HL-60/S4 treated with phorbol 12-myristate 13-acetate at 8.2 ng/mL for 4 days and 3 days (cell line): Measurements from ENCODE around the gene MITD1.
"Not testable (repeated sequence)": the region's sequence is repeated elsewhere in the genome, so short reads cannot be mapped to it uniquely, and the experiment has no call there.

Experiments used
- in situ Hi-C: fragments of 300-500 bp; cut with MboI; formaldehyde crosslinking; loops from 2 replicates; pipeline ENCODE4 v1.15.0; 2022; ENCODE audit warnings: low sequenced_read_pairs

Gene MITD1

DNA sequence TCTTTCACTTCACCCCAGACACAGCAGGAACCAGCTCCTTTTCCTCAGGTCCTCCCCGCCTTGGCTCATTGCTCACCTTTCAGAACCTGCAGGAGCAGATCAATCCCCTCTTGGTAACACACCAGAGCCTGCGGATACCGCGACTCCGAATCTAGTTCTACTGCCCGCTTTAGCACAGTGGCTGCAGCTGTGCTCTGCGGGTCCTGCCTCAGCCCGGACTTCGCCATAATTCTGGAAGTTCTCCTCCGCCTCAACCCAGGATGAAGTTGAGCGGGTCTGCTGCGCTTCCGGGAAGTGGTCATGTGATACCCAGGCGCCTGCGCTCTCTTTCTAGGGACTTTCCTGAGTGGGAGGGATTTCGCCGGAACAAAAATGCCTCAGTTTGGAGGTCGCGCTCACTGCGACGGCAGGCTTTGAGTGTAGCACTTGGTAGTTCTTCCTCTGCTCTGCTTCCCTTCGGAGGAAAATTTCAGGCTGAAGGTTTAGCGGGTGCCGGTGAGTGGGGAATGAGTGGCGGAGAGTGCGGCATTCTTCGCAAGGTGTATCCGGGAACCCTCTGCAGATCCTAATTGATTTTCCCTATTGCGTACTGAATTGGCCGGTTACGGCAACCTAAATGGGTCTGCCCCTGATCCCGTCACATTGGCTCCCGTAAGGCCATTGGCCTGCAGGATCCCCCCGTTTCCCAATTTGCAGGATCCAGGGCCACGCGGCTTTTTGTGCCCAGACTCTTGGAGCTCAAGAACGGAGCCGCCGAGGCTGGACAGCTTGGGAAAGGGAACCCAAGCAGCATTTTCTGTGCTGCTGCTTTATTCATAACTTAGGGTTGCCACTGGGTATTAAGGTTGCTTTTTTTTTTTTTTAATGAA, at the start of gene MITD1, which contains the start of gene MRPL30:
Gene MITD1, minus strand, starts transcription at position 304 of the 869 bp plus-strand sequence. Its CDS starts 77 bp downstream, at position 227.
Gene MRPL30, plus strand, starts transcription at position 430 of the 869 bp plus-strand sequence. CDS start 5,020 bp downstream, outside the sequence.
- in situ Hi-C loops: no loop called here

DNA sequence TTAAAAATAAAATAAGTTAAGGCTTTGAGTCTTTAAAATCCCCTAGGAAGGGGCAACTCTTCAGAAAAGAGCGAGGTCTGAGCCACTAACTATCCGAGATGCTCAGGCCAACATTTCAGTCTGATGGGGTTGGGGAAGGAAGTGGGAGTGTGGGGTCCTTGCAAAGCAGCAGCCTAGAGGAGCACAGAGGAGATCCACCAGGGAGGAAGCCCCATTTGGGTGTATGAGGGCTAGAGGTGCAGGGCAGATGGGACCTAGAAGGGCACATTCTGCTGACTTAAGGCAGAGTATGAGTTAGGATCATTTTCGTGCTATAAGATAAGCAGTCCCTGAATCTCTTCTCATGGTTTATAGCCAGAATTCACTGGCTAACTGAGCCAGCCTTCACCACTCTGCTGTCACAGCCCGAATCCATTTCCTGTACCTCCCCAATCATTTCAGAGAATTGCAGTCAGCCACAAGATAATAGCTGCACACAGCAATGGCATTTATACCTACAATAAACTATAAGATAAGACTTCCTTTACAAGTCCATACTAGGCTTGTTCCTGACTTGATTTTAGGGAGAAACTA, 37.2 kb upstream of the MITD1 start:
- in situ Hi-C loops: no loop called here

DNA sequence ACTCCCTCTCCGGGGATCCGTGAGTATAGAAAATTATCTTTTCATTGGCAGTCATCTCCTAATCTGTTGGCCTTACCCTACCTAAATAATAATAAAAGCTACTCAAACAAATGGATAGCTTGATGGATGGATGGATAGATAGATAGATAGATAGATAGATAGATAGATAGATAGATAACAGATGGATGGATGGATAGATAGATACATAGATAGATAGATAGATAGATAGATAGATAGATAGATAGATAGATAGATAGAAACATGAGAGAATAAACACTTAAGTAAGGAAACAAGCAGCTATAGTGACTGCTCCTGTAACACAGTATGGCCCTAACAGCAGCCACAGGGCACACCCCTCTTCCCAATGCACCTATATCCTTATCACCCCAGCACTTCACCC, 35.2 kb upstream of the MITD1 start:
- in situ Hi-C loops: no loop called here

DNA sequence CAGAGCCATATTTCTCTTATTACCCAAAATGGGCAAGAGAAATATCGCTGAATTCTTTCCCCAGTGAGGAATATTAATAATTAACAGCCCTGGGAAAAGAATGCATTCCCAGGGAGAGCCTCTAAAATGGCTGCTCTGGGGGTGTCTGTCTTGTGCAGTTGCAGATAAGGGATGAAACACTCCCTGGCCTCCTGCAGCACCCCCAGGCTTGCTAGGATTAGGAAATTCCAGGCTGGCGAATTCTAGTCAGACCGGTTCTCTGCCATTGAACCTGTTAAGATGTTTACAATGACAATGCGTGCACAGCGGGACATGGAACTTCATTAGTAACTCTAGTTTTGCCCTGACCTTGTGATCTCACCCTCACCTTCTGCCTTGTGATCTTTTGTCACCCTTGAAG, 24.6 kb upstream of the MITD1 start:
- in situ Hi-C loops: no loop called here

DNA sequence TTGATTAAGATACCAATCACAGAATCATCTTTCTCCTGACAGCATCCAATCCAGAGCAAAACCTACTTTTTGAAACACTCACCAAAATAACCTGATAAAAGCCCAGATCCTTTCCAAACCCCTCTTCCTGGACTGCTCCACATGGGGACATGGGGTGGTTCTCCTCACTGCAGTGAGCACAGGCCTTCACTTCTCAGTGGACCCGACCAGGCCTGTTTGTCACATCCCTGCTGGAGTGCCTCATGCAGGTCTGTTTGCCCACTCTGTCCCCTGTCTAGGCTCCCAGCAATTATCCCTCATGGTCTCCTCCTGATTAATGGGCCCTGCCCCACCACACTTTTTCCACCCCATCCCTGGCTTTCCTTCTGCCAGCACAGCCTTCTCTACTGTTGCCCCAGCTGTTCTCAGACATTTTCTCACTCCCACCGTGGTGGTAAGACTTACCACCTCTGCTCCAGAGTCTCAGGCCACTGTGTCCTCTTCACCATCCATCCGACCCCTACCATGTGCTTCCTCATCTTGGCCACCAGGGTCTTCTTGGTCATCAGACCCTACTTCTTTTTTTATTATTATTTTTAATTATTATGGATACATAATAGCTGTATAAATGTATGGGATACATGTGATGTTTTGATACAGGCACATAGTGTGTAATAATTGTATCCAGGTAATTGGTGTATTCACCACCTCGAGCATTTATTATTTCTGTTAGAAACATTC, 21.3 kb upstream of the MITD1 start:
- in situ Hi-C loops: no loop called here

DNA sequence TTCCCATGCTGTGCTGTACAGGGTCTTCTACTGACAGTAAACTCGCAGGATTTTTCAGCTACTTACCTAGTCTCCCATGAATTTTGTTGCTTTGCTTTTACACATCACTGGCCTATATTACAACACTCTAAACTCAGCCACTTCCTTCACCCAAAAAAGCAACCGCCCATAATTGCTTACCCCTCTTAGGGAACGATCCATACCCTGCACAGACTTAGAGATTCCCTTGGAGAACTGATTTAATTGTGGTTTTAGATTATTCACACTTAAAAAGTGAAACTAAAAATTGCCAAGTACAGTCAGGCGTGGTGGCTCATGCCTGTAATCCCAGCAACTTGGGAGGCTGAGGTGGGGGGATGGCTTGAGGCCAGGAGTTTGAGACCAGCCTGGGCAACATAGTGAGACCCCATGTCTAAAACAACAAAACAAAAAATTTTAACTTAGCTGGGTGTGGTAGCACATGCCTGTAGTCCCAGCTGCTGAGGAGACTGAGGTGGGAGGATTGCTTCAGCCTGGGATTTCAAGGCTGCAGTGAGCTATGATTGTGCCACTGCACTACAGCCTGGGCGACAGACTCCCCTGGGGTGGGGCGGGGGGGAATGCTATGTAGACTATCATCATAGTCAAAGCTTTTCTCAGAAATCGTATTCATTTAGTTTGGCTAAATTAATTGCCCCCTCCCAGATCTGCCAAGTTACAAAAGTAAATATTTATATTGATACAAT, 19.4 kb upstream of the MITD1 start:
- in situ Hi-C loops: no loop called here

DNA sequence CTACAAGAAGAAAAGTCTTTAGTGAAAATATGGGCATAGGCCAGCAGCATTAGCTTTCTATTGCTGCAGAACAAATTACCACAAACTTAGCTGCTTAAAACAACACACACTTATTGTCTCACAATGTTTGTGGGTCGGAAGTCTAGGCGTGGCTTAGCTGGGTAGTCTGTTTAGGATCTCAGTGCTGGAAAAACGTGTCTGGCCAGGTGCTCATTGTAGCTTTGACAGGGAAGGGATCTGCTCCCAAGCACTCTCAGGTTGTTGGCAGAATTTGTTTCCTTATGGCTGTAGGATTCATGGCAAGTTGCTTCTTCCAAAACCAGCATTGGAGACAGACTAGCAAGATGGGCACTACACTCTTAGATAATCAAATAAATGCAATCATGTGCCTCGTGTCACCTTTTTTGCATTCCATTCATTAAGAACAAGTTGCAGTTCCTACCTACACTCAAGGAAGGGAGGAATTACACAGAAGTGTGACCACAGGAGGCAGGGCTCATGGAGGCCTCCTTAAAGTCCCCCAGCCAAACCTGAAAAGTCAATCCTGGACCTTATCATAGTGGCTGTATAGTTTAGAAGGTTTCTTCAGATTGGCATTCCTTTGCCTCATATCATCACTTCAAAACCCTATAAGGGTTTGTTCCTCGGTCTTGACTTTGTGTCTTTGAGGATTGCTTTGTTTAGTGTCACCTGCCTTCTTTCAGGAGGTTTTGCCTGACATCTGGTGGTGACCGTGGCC, 17.4 kb upstream of the MITD1 start:
- in situ Hi-C loops: no loop called here

DNA sequence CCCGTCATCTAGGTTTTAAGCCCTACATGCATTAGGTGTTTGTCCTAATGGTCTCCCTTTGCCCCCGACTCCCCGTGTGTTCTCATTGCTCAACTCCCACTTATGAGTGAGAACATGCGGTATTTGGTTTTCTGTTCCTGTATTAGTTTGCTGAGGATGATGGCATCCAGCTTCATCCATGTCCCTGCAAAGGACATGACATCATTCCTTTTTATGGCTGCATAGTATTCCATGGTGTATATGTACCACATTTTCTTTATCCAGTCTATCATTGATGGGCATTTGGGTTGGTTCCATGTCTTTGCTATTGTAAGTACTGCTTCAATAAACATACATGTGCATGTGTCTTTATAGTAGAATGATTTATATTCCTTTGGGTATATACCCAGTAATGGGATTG, 11.5 kb upstream of the MITD1 start:
- in situ Hi-C loops: not testable (repeated sequence)

DNA sequence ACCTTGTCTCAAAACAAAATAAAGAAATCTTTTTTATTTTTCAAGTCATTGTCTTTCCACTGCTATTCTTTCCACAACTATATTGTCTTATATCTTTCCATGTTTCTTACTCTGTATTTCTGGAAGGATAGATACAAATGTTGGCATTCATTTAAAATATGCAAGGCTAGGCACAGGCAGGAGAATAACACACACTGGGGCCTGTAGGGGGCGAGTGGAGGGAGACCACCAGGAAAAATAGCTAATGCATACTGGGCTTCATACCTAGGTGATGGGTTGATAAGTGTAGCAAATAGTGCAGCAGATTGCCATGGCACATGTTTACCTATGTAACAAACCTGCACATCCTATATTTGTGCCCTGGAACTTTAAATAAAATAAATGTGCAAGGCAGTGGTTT, 9.7 kb upstream of the MITD1 start:
- in situ Hi-C loops: no loop called here

DNA sequence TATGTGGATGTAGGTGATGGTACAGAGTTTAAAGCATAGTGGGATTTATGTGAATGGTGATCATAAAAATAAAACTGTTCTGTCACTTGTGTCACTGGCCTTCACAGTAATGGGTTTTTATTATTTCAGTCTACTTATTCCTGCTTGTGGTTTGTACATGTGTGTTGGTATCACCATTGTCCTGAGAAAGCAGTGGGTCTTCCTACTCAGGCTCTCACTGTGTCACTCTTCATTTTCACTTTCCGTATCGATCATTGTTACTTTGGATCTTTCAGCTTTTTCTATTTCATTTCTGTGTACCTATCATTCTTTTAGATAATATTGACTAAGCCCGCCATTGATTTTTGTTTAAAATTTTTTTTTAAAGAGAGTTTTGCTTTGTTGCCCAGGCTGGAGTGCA, 7.5 kb upstream of the MITD1 start:
- in situ Hi-C loops: no loop called here

DNA sequence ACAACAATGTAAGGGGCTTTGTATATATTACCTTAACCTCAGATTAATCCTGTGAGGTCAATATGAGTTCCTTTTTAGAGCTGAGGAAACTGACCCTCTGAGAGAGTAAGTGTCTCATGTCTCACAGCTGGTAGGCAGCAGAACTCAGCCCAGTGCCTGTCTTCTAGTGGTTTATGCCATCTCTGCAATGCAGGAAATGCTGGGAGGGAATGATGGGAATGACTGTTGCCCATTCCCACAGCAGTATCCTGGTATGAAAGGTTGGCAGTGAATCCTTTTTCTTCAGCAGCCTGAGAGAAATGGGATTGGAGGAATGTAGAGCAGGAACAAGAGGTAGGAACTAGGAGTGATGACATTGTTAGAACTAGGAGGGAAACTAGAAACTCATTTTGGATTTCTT, 6.2 kb upstream of the MITD1 start:
- in situ Hi-C loops: no loop called here

DNA sequence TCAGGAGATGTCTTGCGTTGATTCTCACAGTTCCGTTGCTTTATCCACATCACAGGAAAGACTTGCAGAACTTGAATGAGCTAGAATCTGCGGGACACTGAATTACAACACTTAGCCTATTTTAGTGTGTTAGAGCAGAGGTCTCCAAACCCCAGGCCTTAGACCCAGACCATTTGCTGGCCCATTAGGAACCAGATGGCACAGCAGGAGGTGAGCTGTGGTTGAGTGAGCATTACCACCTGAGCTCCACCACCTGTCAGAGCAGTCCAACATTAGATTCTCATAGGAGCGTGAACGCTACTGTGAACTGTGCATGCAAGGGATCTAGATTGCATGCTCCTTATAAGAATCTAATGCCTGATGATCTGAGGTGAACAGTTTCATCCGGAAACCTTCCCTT, 4.0 kb upstream of the MITD1 start:
- in situ Hi-C loops: no loop called here

DNA sequence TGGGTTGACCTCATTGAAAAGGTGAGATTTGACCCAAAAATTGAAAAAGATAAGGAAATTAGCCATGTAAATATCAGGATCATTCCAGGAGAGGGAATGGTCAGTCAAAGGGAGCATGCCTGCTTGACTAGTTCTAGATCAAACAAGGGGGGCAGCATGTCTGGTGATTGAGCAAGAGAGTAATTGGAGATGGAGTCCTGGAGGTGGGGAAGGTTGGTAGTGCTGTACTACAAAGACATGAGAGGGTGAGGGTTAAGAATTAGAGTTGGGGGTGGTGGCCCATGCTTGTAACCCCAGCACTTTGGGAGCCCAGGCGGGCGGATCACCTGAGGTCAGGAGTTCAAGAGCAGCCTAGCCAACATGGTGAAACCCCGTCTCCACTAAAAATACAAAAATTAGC, 2.2 kb upstream of the MITD1 start:
- in situ Hi-C loops: no loop called here

DNA sequence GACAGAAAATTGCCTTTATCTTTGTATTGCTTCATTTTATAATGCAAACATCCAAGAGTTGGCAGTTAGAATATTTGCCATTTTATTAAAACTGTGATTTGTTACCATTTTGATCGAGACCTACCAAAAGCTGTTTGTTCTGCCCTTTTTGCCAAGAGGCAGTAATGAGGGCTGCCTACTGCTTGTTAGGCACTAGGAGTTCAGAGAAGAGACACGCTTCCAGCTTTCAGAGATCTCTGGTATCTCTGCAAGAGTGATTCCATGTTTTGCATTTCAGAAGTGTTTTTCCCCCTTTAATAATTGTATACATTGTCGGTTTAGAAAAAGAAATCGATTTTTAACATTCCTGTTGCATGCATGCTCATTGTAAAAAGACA, 754 bp upstream of the MITD1 start:
- in situ Hi-C loops: no loop called here

DNA sequence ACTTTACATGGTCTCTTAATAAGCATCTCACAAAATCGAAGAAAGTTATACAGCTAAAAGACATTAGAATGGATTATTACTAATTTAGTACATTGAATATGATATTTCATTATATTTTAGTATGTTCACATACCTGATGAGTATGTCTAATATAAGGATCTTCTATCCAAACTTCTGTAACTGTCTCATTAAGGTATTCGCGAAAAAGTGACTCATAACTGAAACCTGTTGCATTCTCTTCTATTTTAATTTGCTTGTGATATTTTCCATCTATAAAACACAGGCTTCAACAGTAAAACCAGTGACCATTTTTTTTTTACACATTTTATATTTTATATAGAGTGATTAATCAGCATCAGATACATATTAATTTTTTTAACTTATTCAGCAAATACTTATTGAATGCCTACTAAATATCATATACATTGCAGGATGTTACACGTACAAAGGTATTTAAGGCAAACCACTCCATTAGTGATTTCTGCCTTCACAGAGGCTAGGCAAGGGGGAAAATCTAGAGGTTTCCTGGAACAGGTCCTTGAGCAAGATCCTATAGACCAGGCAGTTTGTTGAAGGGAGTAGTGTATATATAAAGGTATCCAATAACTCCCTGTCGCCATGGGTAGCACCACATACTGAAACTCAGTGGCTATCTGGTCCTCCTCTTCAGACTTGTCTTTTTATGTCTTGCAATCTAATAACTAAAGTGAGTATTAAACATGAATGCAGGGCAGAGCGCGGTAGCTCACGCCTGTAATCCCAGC, 9.3 kb downstream of the MITD1 start:
- in situ Hi-C loops: no loop called here

DNA sequence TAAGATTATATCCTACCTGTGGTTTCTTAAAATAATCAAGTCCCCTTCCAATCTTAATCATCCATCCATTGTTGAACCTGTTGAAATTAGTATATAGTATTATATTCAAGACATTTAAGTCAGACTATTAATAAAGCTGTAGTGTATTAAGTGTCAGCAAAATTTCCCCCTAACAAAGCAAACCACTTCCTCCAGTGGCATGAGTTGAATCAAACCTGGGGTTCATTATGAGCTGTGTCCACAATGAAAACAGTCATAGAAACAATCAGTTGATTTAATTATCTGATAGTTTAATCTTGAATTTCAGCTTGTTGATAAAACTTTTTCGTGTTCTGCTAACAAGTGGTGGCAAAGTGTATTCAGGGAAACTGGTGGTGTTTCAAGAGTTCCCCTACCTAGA, 11.3 kb downstream of the MITD1 start:
- in situ Hi-C loops: no loop called here

DNA sequence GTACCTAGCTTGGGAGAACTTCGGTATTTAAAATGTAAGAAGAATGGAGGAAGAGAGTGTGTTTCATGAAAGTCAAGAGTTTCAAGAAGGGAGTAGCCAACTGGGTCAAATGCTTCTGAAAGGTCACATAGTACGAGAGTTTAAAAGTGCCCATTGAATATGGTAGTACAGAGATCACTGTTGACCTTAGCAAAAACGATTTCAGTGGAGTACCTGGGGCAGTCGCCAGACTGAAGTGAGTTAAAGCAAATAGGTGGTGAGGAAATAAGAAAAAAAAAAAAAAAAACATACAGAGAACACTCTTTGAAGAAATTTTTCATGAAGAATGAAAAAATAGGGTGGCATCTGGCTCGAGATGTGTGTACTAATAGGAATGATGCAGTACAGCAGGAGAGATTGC, 14.6 kb downstream of the MITD1 start:
- in situ Hi-C loops: no loop called here

DNA sequence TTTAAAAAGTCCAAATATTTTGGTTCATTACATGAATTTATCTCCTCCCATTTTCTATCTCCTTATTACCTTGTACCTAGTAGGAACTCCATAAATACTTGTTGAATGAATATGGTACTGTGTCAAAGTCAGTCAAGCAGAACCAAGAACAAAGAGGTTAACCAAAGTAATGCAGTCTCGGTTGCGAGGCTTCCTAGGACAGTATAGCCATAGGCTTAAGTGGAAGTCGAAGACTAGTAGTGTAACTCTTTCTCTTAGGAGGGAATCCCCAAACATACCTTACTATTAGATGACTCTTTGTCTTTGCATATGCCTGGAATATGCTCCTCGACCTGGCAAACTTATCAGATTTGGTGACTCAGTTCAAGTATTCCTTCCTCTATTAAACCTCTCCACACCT, 21.3 kb downstream of the MITD1 start:
- in situ Hi-C loops: no loop called here

DNA sequence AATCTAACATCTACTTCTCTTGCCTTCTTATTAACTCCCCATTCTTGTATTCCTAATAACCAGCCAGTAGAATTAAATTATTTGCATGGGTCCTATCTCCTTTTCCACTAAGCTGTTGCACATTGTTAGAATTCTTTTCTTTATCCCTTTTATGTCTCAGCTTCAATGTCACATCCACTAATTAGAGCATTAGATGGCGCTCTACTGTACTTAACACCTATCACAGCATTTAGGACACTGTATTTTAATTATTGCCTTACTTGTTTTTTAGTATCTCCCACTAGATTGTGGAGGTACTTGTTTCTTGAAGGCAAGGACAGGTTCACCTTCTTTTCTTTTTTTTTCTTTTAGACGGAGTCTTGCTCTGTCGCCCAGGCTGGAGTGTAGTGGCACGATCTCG, 22.3 kb downstream of the MITD1 start:
- in situ Hi-C loops: no loop called here

DNA sequence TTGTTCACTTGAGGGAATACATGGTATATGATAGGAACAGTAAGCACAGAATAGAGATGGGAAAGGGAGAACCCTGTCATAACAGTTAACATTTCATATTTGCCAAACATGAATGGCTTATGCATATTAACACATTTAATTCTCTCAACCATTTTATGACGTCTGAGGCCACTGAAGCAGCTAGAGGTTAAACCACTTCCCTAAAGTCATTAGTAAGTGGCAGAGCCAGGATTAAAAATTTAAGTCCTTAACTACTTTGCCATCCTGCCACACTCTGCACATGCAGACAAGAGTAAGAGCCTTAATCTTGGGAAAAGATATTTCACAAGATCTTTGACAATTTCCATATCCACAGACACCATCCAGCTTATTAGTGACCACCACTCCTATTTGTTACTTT, 24.0 kb downstream of the MITD1 start:
- in situ Hi-C loops: no loop called here
